CD4-positive, alpha-beta T cell treated with Interleukin-4 for 4 hours (primary cell): ENCODE measurements around the gene TDRD3.

Source experiments
- DNase-seq: peaks from one replicate; pipeline ENCODE4 v3.0.0-alpha.2; 2020

TDRD3 gene

DNA sequence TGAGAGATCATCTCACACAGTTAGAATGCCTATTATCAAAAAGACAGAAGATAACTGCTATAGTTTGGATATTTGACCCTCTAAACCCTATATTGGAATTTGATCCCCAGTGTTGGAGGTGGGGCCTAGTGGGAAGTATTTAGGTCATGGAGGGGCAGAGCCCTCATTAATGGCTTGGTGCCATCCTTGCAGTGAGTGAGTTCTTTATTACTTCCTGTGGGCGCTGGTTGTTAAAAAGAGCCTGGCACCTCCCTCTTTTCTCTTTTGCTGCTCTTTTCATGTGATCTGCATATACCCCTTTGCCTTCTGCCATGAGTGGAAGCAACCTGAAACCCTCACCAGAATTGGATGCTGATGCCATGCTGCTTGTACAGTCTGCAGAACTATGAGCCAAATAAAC is 66.8 kb downstream of the TDRD3 start:
- no peak for DNase-seq

GRCh38 chr13:60467098-60467497 is 70.1 kb downstream of the TDRD3 start:
- no peak for DNase-seq

GRCh38 chr13:60479273-60479672 is 82.3 kb downstream of the TDRD3 start:
- no peak for DNase-seq

GRCh38 chr13:60482012-60482411 is 85.0 kb downstream of the TDRD3 start:
- no peak for DNase-seq

DNA sequence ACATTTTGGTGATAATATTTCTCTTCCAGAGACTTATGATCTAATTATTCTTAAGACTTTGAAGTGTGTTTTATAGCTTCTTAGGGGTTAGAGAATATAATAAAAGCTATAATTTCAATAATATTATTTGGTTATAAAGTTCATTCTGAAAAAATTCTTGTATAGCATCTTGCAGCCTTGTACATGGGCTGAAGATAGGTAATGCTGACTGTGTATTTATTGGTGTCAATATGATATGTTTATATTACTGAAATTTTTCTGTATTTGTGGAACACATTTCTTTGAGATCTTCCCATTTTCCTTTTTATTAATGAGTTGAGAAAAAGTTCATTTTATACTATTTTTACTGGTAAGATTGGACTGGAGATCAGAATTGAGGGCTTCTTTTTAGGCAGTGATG is 87.8 kb downstream of the TDRD3 start:
- DNase-seq: no peak

- DNase-seq: no peak
Measured at GRCh38 chr13:60491531-60491930, 94.5 kb downstream of the TDRD3 start.

- DNase-seq: no peak
Measured at GRCh38 chr13:60492187-60492586, 95.2 kb downstream of the TDRD3 start.

GRCh38 chr13:60494296-60494695 is 97.3 kb downstream of the TDRD3 start:
- DNase-seq: no peak

DNA sequence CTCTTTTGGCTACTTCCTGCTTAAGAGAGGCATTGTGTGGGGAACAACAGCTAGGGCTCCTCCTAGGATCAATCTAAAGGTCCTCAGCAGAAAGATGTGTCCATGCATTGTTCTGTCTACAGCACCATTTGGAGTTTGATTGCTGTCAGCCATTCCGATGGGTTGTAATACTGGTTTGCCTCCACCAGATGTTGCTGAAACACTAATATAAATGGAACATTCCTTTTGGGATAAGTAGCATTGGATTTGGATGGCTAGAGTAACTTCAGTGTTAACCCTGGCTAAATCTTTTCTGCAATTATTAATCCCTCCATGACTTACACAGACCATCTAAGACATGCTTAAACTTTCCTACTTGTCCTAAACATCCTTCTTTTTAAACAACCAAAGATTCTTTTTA is 104.2 kb downstream of the TDRD3 start:
- no peak for DNase-seq

DNA sequence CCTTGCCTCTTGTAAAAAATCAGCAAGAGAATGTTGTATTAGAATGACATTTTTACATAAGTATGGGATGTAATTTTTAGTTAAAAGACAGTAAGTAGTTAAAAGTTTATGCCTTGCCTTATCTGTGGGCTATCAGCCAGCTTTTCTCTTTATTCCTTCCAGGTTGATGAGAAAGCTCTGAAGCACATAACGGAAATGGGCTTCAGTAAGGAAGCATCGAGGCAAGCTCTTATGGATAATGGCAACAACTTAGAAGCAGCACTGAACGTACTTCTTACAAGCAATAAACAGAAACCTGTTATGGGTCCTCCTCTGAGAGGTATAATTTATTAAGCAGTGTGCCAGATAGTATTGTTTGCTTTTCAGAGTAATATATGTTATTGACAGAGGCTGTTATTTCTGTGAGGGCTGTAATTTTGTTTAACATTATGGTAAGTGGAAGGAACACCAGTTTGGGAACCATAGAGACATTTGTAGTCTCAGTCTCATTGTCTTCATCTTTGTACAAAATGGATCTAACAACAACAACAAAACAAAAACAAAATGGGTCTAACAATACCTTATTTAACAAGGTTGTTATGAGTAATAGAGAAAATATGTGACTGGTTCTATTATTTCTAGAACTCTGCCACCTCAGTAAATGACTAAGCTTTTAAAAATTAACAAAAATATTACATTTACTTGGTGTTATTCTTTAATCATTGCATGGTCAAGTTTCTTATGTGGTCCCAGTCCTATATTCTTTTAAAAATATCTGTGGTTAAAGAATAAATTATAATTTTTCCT is 112.8 kb downstream of the TDRD3 start:
- DNase-seq: no peak

- no peak for DNase-seq
Measured at GRCh38 chr13:60511637-60512036, 114.6 kb downstream of the TDRD3 start.

DNA sequence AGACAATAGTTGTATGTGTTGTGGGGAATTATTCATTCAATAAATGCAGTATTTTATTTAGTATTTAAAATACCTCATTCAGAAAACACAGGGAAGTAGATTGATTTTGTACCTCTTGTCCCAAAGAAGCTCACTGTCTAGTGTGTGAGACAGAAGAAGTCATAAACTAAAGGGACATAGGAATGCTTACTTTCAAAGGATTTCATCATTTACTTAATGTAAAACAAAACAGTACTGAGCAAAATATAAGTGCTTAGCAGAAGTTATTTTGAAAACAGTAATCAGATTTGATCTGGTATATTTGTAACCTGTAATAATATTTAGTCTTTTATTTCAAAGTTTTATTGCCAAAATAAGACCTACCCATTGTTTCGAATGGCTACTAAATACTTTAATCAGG is 117.9 kb downstream of the TDRD3 start:
- no peak for DNase-seq

GRCh38 chr13:60519496-60519895 is 122.5 kb downstream of the TDRD3 start:
- DNase-seq: no peak

GRCh38 chr13:60520902-60521569 is 124.0 kb downstream of the TDRD3 start:
- DNase-seq: no peak

DNA sequence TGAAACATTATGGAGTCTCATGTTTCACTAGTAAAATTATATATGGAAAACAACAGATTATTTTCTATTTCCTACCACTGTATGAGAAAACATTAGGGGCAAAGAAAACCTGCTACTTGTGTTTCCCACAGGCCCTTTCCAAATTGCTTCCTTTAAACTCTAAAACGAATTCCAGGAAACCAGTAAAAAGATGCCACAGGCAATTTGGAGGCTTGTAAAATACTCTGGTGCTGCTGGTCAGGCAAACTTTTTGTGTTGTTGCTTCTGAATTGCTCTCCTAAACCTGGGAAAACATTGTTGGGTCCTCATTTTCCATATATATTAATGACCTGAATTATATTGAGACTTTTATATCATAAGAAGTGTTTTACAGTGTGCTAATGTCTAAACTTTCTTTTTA is 141.5 kb downstream of the TDRD3 start:
- no peak for DNase-seq

DNA sequence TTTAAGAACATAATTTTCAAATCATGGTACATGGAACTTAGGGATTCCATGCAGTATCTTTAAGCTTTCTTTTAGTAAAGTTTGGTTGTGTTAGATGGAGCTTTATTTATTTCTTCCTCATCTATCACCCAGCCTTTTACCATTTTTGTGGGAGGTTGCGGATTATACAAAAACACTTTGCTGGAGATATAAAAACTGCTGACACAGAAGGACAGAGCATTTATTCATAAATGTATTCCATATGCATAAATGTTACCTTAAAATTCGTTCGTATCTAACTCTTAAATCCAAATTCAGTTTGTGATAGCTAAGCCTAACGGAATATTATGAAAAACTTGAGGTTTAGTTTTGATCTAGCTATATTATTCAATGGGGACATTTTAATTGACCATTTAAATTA is 143.3 kb downstream of the TDRD3 start:
- DNase-seq: no peak

- no peak for DNase-seq
Measured at GRCh38 chr13:60562096-60562780, 165.2 kb downstream of the TDRD3 start.

GRCh38 chr13:60571571-60571970 is 174.6 kb downstream of the TDRD3 start:
- DNase-seq: no peak

GRCh38 chr13:60572003-60572798 is 175.2 kb downstream of the TDRD3 start:
- no peak for DNase-seq

GRCh38 chr13:60572855-60573254 is 175.8 kb downstream of the TDRD3 start:
- DNase-seq: no peak

DNA sequence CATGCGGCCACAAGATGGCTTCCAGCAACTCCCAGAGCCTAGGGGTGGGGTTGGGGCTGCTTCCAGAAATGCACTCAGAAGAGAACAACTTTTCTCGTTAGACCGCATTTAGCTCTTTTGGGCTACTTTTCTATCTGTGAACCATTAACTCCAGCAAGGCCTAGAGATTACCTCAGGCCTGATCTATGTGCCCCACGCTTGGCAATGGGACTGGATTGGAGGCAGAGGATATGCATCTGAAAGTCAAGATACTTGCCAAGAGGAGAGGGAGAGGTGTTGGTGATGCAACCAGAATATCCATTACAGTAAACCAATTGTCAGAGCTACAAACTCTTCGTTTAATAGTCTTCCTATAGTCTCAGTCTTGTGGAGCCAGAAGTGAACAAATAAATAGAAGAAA is 177.7 kb downstream of the TDRD3 start:
- DNase-seq: no peak

DNA sequence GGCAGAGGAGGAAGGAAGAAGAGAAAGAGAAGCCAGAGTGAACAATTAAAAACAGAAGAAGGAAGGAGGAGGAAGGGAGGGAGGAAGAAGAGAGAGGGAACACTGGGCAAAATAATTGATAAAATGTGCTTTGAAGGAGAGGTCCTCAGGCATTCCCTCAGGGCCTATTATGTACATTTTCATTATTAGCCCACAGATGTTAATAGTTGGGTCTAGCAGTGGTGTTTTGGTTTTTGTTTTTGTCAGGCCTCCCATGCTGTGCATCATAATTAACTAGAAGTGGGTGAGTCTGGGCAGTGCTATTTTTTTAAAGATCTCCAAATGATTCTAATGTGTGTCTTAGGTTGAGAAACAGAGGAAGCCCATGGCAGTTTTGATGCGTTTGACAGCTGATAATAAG is 178.1 kb downstream of the TDRD3 start:
- no peak for DNase-seq

DNA sequence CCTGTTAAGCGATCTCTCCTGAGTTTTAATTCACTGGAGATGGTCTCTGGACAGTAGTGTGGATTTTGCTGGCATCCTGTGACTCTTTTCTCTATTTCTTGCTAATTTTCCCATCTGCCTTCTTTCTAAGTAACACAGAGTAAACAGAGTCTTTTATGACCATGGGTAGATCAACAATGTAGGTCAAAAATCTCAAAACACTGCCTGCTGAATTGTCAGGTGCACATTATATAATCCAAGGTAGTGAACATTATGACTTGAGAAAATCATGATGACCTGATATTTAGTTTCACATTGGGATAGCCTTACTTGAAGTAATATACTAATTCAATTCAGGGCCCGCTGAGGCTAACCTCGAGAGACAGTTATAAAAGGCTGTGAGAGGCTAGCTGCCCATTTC is 180.7 kb downstream of the TDRD3 start:
- DNase-seq: no peak
